PC-3 (cell line): ENCODE results near the gene SSC4D. TPM values are rescaled to one million over a fixed set of nuclear protein-coding genes. Genes with fewer than 3 reads are reported as not detected.

ENCODE experiments used
- ATAC-seq: fragments of 200-7000 bp; cut with Tn5 transposase; 2 replicates; pipeline ENCODE4 v1.9.1; 2020; ENCODE audit warnings: mild to moderate bottlenecking, moderate library complexity
- BruUV-seq: library from RNA; stranded (reverse); fragments of 400-500 nt; replicated peaks from 2 replicates; lab custom pipeline; 2021; lab: Mats Ljungman, UMichigan
- CTCF ChIA-PET: fragments of 300-600 bp; sonication (Branson Sonifier 250); formaldehyde crosslinking; loops from one replicate; lab custom pipeline; 2022; ENCODE audit warnings: antibody characterized with exemption; lab: Charles Lee
- POLR2A ChIA-PET: fragments of 300-600 bp; sonication (Branson Sonifier 250); formaldehyde crosslinking; loops from one replicate; lab custom pipeline; 2022; ENCODE audit warnings: antibody characterized with exemption; ENCODE audit not compliant: unreplicated experiment; lab: Charles Lee
- DNase-seq: peaks from one replicate; pipeline ENCODE4 v3.0.0-alpha.2; 2015
- H2AFZ ChIP-seq: fragments of 300-600 bp; sonication (generic); 2 replicates; pipeline ENCODE4 v1.6.0; 2016; ENCODE audit warnings: antibody characterized with exemption, low read length
- H3F3A ChIP-seq: fragments of 300-600 bp; sonication (generic); one replicate; pipeline ENCODE4 v1.6.0; 2017; ENCODE audit warnings: antibody characterized with exemption, low read length, control low read depth, mild to moderate bottlenecking; ENCODE audit not compliant: unreplicated experiment
- H3K27ac ChIP-seq: fragments of 300-600 bp; sonication (generic); 2 replicates; pipeline ENCODE4 v1.5.1; 2016; ENCODE audit warnings: mild to moderate bottlenecking, low read length
- H3K27me3 ChIP-seq: fragments of 300-600 bp; sonication (generic); 2 replicates; pipeline ENCODE4 v1.6.1; 2016; ENCODE audit warnings: low read length, mixed read lengths
- H3K36me3 ChIP-seq: fragments of 300-600 bp; sonication (generic); 2 replicates; pipeline ENCODE4 v1.6.1; 2016; ENCODE audit warnings: low read depth, mixed run types, low read length, mixed read lengths
- H3K4me1 ChIP-seq: fragments of 300-600 bp; sonication (generic); 2 replicates; pipeline ENCODE4 v1.5.1; 2016; ENCODE audit warnings: low read length; ENCODE audit not compliant: insufficient read depth
- H3K4me2 ChIP-seq: fragments of 300-600 bp; sonication (generic); 2 replicates; pipeline ENCODE4 v1.6.0; 2016; ENCODE audit warnings: low read length
- H3K4me3 ChIP-seq: fragments of 300-600 bp; sonication (generic); 2 replicates; pipeline ENCODE4 v1.5.1; 2016; ENCODE audit warnings: mild to moderate bottlenecking, low read length, mixed read lengths
- H3K79me2 ChIP-seq: fragments of 300-600 bp; sonication (generic); 2 replicates; pipeline ENCODE4 v1.6.1; 2017; ENCODE audit warnings: low read length, mixed read lengths
- H3K9ac ChIP-seq: fragments of 300-600 bp; sonication (generic); 2 replicates; pipeline ENCODE4 v1.6.0; 2016; ENCODE audit warnings: mild to moderate bottlenecking, low read length
- H3K9me2 ChIP-seq: fragments of 300-600 bp; sonication (generic); replicated peaks from 2 replicates; pipeline ENCODE4 v1.6.1; 2016; ENCODE audit warnings: mixed run types, low read length, mixed read lengths
- H3K9me3 ChIP-seq: fragments of 300-600 bp; sonication (generic); 2 replicates; pipeline ENCODE4 v1.6.1; 2016; ENCODE audit warnings: low read length, mixed read lengths
- H4K20me1 ChIP-seq: fragments of 300-600 bp; sonication (generic); 2 replicates; pipeline ENCODE4 v1.6.1; 2016; ENCODE audit warnings: low read length, mixed read lengths
- EZH2 ChIP-seq: fragments of 300-600 bp; sonication (generic); IDR thresholded peaks from one replicate; pipeline ENCODE4 v1.6.1; 2017; ENCODE audit warnings: antibody characterized with exemption, mild to moderate bottlenecking, low read length; ENCODE audit not compliant: unreplicated experiment
- EZH2phosphoT487 ChIP-seq: fragments of 300-600 bp; sonication (generic); IDR thresholded peaks from 2 replicates; pipeline ENCODE4 v1.6.1; 2018; ENCODE audit warnings: mild to moderate bottlenecking, antibody characterized with exemption, low read length, borderline replicate concordance
- intact Hi-C: fragments of 100-400 bp; cut with micrococcal nuclease; formaldehyde crosslinking; loops from 2 replicates; pipeline ENCODE4 v1.9.0; 2023
- total RNA-seq: library from RNA; depleted of rRNA; stranded (reverse); fragments of >200 nt; gene quantifications from 2 replicates; pipeline ENCODE4 v1.2.3, GENCODE V29; 2014
- TF ChIP-seq, protein P1 (sequence below): fragments of 300-600 bp; sonication (generic); conservative IDR thresholded peaks from 2 replicates; pipeline ENCODE4 v1.5.1; 2017; ENCODE audit warnings: antibody characterized with exemption, low read depth, mild to moderate bottlenecking, low read length

SSC4D gene
- total RNA-seq, 1 experiment from 2014 or later = 1.3 TPM

DNA sequence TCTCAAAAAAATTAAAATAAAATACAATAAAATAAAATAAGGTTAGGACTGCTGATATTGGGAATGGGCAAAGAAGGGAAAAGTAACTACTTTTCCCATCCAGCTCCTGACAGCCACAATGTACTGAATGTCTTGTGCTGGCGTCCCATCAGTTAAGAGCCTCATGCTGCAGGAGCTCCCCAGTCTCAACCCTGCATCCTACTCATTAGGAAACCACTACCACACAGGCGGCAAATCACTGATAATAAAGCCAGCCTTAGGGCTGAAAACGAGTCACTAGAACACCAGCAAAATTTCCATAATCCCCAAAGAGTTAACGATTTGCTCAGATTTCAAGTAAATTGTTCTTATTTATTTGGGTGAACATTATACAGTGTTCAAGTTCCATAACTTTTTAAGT is 55.0 kb downstream of the SSC4D start:
- ATAC-seq (no peak), DNase-seq (no peak)
- no TSS peak for BruUV-seq
- peaks cover 17% of the 10 kb centered on the region for H3K4me1 ChIP-seq
- no peaks in the 10 kb centered on the region for H3K9me3 ChIP-seq
- H3K79me2 ChIP-seq = peaks cover 93% of the 10 kb centered on the region
- no peaks in the 10 kb centered on the region for H3K27me3 ChIP-seq
- H3K9ac ChIP-seq = no peak overlapping the region
- H3F3A ChIP-seq = no peaks in the 10 kb centered on the region
- no peak overlapping the region for H3K4me2 ChIP-seq
- H4K20me1 ChIP-seq = peaks cover 87% of the 10 kb centered on the region
- CTCF ChIA-PET = no interaction called here
- no peak overlapping the region for H3K4me3 ChIP-seq
- no peak for TF ChIP-seq EZH2phosphoT487
- H2AFZ ChIP-seq = no peak overlapping the region
- POLR2A ChIA-PET = interaction anchor here (0.6 kb wide), 1 partner anchor 162 kb away, joined by 3 read pairs; no protein-coding TSS in a partner anchor
- peaks cover 61% of the 10 kb centered on the region for H3K36me3 ChIP-seq
- intact Hi-C loops = no loop called here
- no peaks in the 10 kb centered on the region for H3K9me2 ChIP-seq
- no peak overlapping the region for H3K27ac ChIP-seq

DNA sequence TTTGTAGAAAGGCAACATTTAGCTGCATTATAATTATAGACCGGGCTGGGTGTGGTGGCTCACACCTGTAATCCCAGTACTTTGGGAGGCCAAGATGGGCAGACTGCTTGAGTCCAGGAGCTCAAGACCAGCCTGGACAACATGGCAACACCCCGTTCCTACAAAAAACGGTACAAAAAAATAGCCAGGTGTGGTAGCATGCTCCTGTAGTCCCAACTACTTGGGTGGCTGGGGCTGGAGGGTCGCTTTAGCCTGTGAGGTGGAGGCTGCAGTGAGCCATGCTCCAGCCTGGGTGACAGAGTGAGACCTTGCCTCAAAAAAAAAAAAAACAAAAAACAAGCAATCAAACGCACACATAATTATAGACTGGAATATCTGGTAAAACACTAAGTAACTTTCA is 55.8 kb downstream of the SSC4D start:
- Histone ChIP-seq H3K9me3 (no peaks in the 10 kb centered on the region), H3K36me3 (peaks cover 66% of the 10 kb centered on the region), H2AFZ (no peak overlapping the region), H3K9ac (no peak overlapping the region), H3K4me3 (no peak overlapping the region), H3K27me3 (no peaks in the 10 kb centered on the region), H3K27ac (no peak overlapping the region), H3F3A (no peaks in the 10 kb centered on the region), H4K20me1 (peaks cover 90% of the 10 kb centered on the region), H3K4me2 (no peak overlapping the region), H3K9me2 (no peaks in the 10 kb centered on the region), H3K79me2 (peaks cover 100% of the 10 kb centered on the region), H3K4me1 (peaks cover 15% of the 10 kb centered on the region)
- ChIA-PET CTCF (no interaction called here), POLR2A (no interaction called here)
- TF ChIP-seq, protein P1, sequence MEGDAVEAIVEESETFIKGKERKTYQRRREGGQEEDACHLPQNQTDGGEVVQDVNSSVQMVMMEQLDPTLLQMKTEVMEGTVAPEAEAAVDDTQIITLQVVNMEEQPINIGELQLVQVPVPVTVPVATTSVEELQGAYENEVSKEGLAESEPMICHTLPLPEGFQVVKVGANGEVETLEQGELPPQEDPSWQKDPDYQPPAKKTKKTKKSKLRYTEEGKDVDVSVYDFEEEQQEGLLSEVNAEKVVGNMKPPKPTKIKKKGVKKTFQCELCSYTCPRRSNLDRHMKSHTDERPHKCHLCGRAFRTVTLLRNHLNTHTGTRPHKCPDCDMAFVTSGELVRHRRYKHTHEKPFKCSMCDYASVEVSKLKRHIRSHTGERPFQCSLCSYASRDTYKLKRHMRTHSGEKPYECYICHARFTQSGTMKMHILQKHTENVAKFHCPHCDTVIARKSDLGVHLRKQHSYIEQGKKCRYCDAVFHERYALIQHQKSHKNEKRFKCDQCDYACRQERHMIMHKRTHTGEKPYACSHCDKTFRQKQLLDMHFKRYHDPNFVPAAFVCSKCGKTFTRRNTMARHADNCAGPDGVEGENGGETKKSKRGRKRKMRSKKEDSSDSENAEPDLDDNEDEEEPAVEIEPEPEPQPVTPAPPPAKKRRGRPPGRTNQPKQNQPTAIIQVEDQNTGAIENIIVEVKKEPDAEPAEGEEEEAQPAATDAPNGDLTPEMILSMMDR = no peak
- TF ChIP-seq EZH2phosphoT487 (no peak), EZH2 (no peak)
- intact Hi-C loops = no loop called here
- no TSS peak for BruUV-seq
- no peak for DNase-seq
- no peak for ATAC-seq

DNA sequence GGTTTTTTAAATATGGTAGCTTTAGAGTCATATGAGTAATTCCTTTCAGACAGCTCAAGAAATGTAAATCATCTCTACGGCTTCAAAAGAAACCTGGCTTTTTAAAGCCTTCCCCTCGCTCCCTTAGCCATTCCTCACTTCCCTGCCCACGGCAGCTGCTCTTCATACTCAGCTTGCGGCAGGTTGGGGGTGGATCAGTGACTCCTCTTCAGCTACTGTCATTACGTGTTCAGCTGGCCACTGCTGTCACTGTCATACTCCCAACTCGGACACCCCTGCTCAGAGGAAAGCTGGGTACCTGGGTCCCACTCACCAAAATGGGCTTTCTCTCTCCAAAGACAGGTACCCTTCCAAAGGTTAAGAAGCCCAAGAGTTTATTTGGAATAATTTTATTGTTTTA is 57.3 kb downstream of the SSC4D start:
- Histone ChIP-seq H3K4me1 (peaks cover 15% of the 10 kb centered on the region), H3K9ac (no peak overlapping the region), H3K36me3 (peaks cover 75% of the 10 kb centered on the region), H3K4me2 (no peak overlapping the region), H3K4me3 (no peak overlapping the region), H2AFZ (no peak overlapping the region), H3K27ac (no peak overlapping the region), H4K20me1 (peaks cover 87% of the 10 kb centered on the region), H3F3A (no peaks in the 10 kb centered on the region), H3K9me2 (no peaks in the 10 kb centered on the region), H3K79me2 (peaks cover 100% of the 10 kb centered on the region), H3K9me3 (no peaks in the 10 kb centered on the region), H3K27me3 (no peaks in the 10 kb centered on the region)
- TF ChIP-seq EZH2 = no peak
- TF ChIP-seq, protein P1 = no peak
- no peak for TF ChIP-seq EZH2phosphoT487
- intact Hi-C loops = no loop called here
- BruUV-seq = no TSS peak
- ChIA-PET CTCF (no interaction called here), POLR2A (no interaction called here)
- ATAC-seq (no peak), DNase-seq (no peak)
